PFSK-1 (cell line): ENCODE measurements around the gene RNASEH1. TPM values are rescaled to one million over a fixed set of nuclear protein-coding genes. Genes with fewer than 3 reads are reported as not detected.

ENCODE experiments used
- FOXP2 ChIP-seq: optimal IDR thresholded peaks from 2 replicates; pipeline ENCODE3; 2011; ENCODE audit warnings: borderline replicate concordance, control low read depth, inconsistent platforms; ENCODE audit not compliant: insufficient read depth; ENCODE audit errors: extremely low read length, extremely low read depth
- POLR2AphosphoS5 ChIP-seq: IDR thresholded peaks from 2 replicates; pipeline ENCODE4 v1.6.1; 2012; ENCODE audit warnings: low read depth, mild to moderate bottlenecking, control low read depth, low read length, moderate library complexity
- SIN3A ChIP-seq: IDR thresholded peaks from 2 replicates; pipeline ENCODE4 v1.6.1; 2012; ENCODE audit warnings: mild to moderate bottlenecking, low read length, moderate library complexity, borderline replicate concordance; ENCODE audit not compliant: insufficient read depth
- TAF1 ChIP-seq: IDR thresholded peaks from 2 replicates; pipeline ENCODE4 v1.6.1; 2012; ENCODE audit warnings: low read length, control low read depth, borderline replicate concordance; ENCODE audit not compliant: insufficient read depth
- polyA plus RNA-seq: library from polyadenylated mRNA; unstranded; fragments of >200 nt; gene quantifications from one replicate; pipeline ENCODE4 v1.2.1, GENCODE V29; 2012; ENCODE audit warnings: low read depth, missing spikeins; ENCODE audit not compliant: insufficient read length
- TF ChIP-seq, protein P1 (sequence below), 2 experiments: IDR thresholded peaks; 2 replicates each; pipeline versions ENCODE4 v1.6.1 to v1.8.0; 2011 to 2012; ENCODE audit warnings: low read depth in 2 of 2, low read length in 2 of 2, control low read depth in 1 of 2, inconsistent platforms in 1 of 2, mild to moderate bottlenecking in 1 of 2, moderate library complexity in 1 of 2; ENCODE audit not compliant: insufficient read depth in 1 of 2

Gene RNASEH1, protein sequence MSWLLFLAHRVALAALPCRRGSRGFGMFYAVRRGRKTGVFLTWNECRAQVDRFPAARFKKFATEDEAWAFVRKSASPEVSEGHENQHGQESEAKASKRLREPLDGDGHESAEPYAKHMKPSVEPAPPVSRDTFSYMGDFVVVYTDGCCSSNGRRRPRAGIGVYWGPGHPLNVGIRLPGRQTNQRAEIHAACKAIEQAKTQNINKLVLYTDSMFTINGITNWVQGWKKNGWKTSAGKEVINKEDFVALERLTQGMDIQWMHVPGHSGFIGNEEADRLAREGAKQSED
- polyA plus RNA-seq: 27.1 TPM

DNA sequence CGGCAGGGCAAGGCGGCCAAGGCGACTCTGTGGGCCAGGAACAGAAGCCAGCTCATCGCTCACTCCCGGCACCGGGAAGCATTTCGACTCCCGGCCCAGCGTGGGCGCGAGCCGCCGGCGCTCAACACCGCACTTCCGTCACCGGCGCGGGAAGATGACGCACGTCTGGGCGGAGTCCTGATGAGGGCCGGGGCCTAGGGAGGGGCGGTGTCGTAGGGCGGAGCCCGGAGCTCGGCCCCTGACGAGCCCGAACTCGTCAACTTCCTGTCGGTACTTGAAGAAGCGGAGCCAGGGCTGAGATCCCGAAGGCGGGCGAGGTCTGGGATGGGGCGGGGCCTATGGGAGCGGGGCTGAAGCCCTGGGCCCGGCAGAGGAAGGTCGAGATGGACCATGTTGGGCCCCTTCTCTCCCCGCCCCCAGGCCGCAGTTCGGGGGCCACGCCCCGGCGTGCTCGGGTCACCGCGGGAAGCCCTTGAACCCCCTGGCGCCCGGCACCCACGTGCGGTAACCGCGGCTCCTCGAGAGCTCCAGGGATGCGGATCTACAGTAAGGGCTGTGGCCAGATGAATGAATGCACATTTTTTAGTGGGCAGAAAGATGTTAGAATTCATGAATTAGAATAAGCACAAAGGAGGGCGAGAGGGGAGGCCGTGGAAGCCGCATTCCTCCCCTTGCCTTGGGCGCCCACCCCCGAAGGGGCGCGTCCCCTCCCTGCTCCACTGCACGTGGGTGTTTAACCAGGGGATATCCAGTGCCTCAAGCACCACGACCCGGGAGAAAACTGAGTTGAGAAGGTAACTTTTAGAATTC is at the start of gene RNASEH1:
RNASEH1 (minus strand) TSS at position 129 of the 810 bp plus-strand sequence; CDS start at position 56, 73 bp downstream.
- peak; percentile 94; the same call in 1 of the 2 replicates for TF ChIP-seq TAF1
- peak; percentile 58 for TF ChIP-seq FOXP2
- TF ChIP-seq, protein P1, sequence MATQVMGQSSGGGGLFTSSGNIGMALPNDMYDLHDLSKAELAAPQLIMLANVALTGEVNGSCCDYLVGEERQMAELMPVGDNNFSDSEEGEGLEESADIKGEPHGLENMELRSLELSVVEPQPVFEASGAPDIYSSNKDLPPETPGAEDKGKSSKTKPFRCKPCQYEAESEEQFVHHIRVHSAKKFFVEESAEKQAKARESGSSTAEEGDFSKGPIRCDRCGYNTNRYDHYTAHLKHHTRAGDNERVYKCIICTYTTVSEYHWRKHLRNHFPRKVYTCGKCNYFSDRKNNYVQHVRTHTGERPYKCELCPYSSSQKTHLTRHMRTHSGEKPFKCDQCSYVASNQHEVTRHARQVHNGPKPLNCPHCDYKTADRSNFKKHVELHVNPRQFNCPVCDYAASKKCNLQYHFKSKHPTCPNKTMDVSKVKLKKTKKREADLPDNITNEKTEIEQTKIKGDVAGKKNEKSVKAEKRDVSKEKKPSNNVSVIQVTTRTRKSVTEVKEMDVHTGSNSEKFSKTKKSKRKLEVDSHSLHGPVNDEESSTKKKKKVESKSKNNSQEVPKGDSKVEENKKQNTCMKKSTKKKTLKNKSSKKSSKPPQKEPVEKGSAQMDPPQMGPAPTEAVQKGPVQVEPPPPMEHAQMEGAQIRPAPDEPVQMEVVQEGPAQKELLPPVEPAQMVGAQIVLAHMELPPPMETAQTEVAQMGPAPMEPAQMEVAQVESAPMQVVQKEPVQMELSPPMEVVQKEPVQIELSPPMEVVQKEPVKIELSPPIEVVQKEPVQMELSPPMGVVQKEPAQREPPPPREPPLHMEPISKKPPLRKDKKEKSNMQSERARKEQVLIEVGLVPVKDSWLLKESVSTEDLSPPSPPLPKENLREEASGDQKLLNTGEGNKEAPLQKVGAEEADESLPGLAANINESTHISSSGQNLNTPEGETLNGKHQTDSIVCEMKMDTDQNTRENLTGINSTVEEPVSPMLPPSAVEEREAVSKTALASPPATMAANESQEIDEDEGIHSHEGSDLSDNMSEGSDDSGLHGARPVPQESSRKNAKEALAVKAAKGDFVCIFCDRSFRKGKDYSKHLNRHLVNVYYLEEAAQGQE (IDR thresholded peaks at IDR 0.05; ENCODE audit: insufficient read depth in 1 of 2, low read depth in 2 of 2, low read length in 2 of 2): 0 out of 4 replicates have a peak, but pooled peaks of 1 of the 2 experiments have one; percentile 25
- TF ChIP-seq POLR2AphosphoS5: peak; percentile 91
- TF ChIP-seq SIN3A: peak; percentile 89; the same call in 1 of the 2 replicates

DNA sequence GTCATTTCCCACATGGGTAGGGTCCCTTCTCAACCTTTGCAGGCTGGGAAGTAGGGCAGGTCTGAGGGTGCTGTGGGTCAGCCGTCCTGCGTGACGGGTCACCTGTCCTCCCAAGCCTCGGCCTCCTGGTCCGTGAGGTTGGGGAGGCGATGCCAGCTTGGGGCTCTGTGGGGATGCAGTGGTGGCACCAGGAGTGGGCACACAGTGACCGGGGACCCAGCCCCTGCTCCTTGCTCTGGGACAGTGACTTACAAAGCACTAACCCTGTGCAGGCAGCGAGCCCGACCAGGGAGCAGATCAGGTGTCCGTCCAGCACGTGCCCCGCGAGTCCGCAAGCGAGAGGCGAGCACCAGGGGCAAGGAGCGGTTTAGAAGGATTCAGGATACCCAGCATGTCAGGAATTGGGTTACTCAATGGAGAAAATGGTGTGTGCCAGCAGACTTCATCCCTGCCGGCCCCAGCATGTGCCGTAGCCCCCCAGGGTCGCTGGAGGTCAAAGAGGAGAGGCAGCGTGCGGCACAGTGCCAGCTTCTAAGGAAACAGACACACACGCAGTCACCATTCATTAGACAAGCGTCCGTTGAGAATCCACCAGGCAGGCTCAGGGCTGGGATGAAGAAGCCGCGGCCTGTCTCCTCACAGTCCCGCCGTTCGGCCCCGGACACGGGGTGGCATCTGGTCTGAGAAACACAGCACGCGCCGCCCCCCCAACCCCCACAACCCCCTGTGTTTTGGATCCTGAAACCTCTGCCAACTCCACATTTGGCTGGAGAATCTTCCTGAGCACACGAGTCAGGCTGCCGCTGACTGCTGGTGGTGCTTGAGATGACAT is 48.5 kb upstream of the RNASEH1 start:
- TF ChIP-seq FOXP2 (no peak), POLR2AphosphoS5 (no peak), TAF1 (no peak), SIN3A (no peak)
- TF ChIP-seq, protein P1 (IDR thresholded peaks at IDR 0.05; ENCODE audit: insufficient read depth in 1 of 2, low read depth in 2 of 2, low read length in 2 of 2): no peak

DNA sequence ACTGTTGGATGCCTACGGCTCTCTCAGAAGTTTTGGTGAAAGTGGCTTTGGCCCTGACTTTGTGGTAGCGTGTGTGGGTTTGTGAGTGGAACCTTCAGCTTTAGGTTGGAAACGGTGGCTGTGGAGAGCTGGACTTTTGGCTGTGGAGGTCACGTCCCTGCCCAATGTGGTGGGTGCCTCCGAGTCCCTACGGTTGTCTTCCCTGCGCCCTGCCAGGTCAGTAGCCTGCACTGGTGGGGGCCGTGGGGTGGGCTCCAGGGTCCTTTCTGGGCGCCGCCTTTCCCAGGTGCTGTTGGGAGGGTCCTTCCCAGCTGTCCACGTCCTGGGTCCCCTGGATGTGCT is 47.9 kb upstream of the RNASEH1 start:
- TF ChIP-seq POLR2AphosphoS5: 0 out of 2 replicates have a peak, but pooled peaks have one; percentile 1
- TF ChIP-seq SIN3A: no peak

DNA sequence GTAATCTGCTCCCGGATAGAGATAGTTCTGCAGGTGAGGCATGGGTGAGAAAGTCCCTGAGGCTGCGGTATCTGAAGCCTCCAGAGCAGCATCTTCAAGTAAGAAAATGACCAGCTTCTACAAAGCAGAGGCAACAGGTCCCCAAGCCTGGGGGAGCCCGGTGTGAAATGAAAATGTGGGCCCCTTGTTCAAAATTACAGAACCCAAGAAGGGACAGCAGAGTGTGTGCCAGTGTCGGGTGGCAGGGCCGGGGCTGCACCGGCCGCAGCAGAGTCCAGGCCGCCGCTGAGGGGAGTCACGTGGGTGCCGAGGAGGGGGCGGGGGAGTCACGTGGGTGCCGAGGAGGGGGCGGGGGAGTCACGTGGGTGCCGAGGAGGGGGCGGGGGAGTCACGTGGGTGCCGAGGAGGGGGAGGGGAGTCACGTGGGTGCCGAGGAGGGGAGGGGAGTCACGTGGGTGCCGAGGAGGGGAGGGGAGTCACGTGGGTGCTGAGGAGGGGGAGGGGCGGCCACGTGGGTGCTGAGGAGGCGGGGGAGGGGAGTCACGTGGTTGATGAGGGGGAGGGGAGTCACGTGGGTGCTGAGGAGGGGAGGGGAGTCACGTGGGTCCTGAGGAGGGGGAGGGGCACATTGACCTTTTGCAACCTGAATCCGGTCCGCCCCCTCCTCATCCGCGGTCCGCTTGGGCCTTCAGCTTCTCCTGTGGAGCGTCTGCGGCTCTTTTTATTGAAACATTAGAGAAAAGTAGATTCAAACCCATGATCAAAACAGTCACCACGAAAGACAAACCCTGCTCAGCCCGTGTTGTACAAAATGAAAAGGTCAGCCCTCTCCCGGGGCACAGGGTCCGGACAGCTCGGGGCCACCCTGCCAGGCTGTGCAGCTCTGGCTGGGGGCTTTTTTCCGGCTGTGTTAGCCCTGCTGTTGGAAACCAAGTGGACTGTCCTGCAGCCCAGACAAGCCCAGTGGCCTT is 47.1 kb upstream of the RNASEH1 start:
- TF ChIP-seq, protein P1 (IDR thresholded peaks at IDR 0.05; ENCODE audit: insufficient read depth in 1 of 2, low read depth in 2 of 2, low read length in 2 of 2): no peak
- no peak for TF ChIP-seq TAF1
- TF ChIP-seq POLR2AphosphoS5: peak; percentile 36
- 0 out of 2 replicates have a peak, but pooled peaks have one; percentile 5 for TF ChIP-seq SIN3A
- TF ChIP-seq FOXP2: peak; percentile 36
